ENCODE measurements around the gene LDB1. TPM values are rescaled to one million over a fixed set of nuclear protein-coding genes. Genes with fewer than 3 reads are reported as not detected.

The LDB1 gene
- total and polyA plus RNA-seq, 2 of the 13 experiments (the other 11 are each of a cell fraction or from before 2014, with no cell fraction given), result 17.2 to 45.5 TPM

DNA sequence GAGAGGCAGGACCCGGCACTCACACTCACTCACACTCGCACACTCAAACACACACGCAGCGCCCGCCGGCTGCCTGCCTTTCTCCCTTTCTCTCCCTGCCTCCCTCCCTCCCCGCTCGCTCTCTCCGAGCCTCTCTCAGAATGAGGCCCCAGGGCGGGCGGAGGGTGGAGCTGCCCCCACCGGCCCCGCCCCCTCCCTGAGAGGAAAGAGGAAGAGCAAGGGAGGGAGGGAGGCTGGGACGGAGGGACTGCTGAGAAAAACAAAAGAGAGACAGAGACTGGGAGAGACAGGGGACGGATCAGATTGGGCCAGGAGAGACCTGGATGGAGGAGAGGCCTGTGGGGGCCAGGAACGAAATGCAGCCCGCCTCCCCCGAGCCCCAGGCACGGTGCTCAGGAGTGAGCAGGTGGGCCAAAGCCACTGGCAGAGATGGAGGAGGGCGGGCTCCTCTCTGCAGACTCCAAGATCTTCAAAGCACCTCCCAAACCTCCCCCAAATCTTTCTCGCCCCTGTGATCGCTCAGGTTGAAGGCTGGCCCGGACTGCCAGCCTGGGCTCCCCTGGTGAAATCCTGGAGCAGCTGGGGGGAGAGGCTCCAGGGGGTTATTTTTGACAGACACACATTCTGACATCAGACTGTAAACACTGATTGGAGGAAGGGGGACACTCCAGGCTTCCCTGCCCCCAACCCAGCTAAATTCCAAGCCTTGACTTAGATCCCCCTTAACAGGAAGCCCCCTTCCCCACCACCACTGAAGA is 5.1 kb downstream of the LDB1 start:
- intact Hi-C loops (cut with micrococcal nuclease; ENCODE audit: unreplicated experiment), result loop anchor here (5.0 kb wide), 1 partner anchor 48 kb away; the partner anchor contains the start of gene HPS6
- WGBS (ENCODE audit: low lambda C conversion rate), result 1% methylated on average over 22 of the region's 23 CpGs
- peaks cover 10 to 19% of the 10 kb centered on the region in 2 experiments; a peak in 4 of 5 replicates for H3K36me3 ChIP-seq (replicated peaks in 1 of 2; ENCODE audit: control insufficient read depth in 1 of 2, insufficient read depth in 2 of 2, low read length in 2 of 2)
- H3K27me3 ChIP-seq (ENCODE audit: control insufficient read depth in 1 of 2, insufficient read depth in 2 of 2, low read length in 2 of 2), result no peaks in the 10 kb centered on the region
- BruUV-seq (replicated peaks), result no TSS peak
- H3K9me3 ChIP-seq (ENCODE audit: low read length), result no peaks in the 10 kb centered on the region
- H3K4me1 ChIP-seq (ENCODE audit: insufficient read depth, low read length), result peaks cover 66% of the 10 kb centered on the region
- peak; percentile 48 for FAIRE-seq
- in situ Hi-C loops (cut with HindIII; ENCODE audit: extremely low pct_ligation_motif_present, low pct_unique_long_range_greater_than_20kb), result no loop called here
- CTCF ChIA-PET (ENCODE audit: low intra/inter-chr PET ratio, low total read pairs), result no interaction called here
- peak overlapping the region; percentile 59 for H3K9ac ChIP-seq (ENCODE audit: insufficient read depth, low read depth, low read length)
- peak overlapping the region; percentile 77 for H3K4me2 ChIP-seq (ENCODE audit: low read depth, low read length)
- peak overlapping the region; percentile 77 to 96 (median 86) for H3K4me3 ChIP-seq (replicated peaks in 1 of 3; ENCODE audit: insufficient read depth in 1 of 3, low read depth in 2 of 3, low read length in 3 of 3)
- no peak overlapping the region for H2AFZ ChIP-seq (ENCODE audit: low read length)
- H3K79me2 ChIP-seq (ENCODE audit: insufficient read depth, low read length), result peaks cover 20% of the 10 kb centered on the region
- H4K20me1 ChIP-seq (ENCODE audit: insufficient read depth, low read length), result peaks cover 9% of the 10 kb centered on the region
- DNase-seq (ENCODE audit: low spot score), result peak; percentile 79
- peak; percentile 83 for ATAC-seq
- no peak overlapping the region for H3K27ac ChIP-seq (ENCODE audit: extremely low read length, insufficient read depth, low read length)
- POLR2A ChIA-PET, result interaction anchor here (0.6 to 3.2 kb wide), 15 partner anchors 10 to 305 kb away, joined by 3 to 28 read pairs (median 4); partner anchors contain the start of genes FBXL15, NOLC1, OGA and PPRC1
- TF ChIP-seq RNF2 (conservative IDR thresholded peaks at IDR 0.05; ENCODE audit: low read depth) (no peak), ZNF749 (CRISPR knock-in tag; IDR thresholded peaks at IDR 0.05; ENCODE audit: borderline replicate concordance) (no peak), ZNF121 (CRISPR knock-in tag; IDR thresholded peaks at IDR 0.05) (no peak), GZF1 (CRISPR knock-in tag; IDR thresholded peaks at IDR 0.05) (no peak), POLR2AphosphoS5 (IDR thresholded peaks at IDR 0.05; ENCODE audit: low read depth, low read length) (peak; percentile 88), EZH2 (conservative IDR thresholded peaks at IDR 0.05; ENCODE audit: low read depth, low read length) (no peak), SRSF1 (optimal IDR thresholded peaks at IDR 0.05; ENCODE audit: low read depth, low read length) (peak; percentile 81), RFX5 (IDR thresholded peaks at IDR 0.05; ENCODE audit: low read depth, low read length) (no peak), MTF1 (CRISPR knock-in tag; IDR thresholded peaks at IDR 0.05) (no peak), ZNF33A (CRISPR knock-in tag; IDR thresholded peaks at IDR 0.05; ENCODE audit: borderline replicate concordance) (no peak), PRPF4 (IDR thresholded peaks at IDR 0.05; ENCODE audit: low read depth, low read length, poor library complexity, severe bottlenecking) (no peak), ERF (CRISPR knock-in tag; IDR thresholded peaks at IDR 0.05) (peak; percentile 38)
- TF ChIP-seq, protein P1, sequence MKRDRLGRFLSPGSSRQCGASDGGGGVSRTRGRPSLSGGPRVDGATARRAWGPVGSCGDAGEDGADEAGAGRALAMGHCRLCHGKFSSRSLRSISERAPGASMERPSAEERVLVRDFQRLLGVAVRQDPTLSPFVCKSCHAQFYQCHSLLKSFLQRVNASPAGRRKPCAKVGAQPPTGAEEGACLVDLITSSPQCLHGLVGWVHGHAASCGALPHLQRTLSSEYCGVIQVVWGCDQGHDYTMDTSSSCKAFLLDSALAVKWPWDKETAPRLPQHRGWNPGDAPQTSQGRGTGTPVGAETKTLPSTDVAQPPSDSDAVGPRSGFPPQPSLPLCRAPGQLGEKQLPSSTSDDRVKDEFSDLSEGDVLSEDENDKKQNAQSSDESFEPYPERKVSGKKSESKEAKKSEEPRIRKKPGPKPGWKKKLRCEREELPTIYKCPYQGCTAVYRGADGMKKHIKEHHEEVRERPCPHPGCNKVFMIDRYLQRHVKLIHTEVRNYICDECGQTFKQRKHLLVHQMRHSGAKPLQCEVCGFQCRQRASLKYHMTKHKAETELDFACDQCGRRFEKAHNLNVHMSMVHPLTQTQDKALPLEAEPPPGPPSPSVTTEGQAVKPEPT (CRISPR knock-in tag; IDR thresholded peaks at IDR 0.05; ENCODE audit: low read depth), result no peak
- TF ChIP-seq, protein P2, sequence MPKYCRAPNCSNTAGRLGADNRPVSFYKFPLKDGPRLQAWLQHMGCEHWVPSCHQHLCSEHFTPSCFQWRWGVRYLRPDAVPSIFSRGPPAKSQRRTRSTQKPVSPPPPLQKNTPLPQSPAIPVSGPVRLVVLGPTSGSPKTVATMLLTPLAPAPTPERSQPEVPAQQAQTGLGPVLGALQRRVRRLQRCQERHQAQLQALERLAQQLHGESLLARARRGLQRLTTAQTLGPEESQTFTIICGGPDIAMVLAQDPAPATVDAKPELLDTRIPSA (CRISPR knock-in tag; IDR thresholded peaks at IDR 0.05; ENCODE audit: borderline replicate concordance), result no peak
- TF ChIP-seq, protein P3, sequence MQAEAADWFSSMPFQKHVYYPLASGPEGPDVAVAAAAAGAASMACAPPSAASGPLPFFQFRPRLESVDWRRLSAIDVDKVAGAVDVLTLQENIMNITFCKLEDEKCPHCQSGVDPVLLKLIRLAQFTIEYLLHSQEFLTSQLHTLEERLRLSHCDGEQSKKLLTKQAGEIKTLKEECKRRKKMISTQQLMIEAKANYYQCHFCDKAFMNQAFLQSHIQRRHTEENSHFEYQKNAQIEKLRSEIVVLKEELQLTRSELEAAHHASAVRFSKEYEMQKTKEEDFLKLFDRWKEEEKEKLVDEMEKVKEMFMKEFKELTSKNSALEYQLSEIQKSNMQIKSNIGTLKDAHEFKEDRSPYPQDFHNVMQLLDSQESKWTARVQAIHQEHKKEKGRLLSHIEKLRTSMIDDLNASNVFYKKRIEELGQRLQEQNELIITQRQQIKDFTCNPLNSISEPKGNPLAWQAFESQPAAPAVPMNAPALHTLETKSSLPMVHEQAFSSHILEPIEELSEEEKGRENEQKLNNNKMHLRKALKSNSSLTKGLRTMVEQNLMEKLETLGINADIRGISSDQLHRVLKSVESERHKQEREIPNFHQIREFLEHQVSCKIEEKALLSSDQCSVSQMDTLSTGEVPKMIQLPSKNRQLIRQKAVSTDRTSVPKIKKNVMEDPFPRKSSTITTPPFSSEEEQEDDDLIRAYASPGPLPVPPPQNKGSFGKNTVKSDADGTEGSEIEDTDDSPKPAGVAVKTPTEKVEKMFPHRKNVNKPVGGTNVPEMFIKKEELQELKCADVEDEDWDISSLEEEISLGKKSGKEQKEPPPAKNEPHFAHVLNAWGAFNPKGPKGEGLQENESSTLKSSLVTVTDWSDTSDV (CRISPR knock-in tag; IDR thresholded peaks at IDR 0.05), result no peak
- TF ChIP-seq, protein P4, sequence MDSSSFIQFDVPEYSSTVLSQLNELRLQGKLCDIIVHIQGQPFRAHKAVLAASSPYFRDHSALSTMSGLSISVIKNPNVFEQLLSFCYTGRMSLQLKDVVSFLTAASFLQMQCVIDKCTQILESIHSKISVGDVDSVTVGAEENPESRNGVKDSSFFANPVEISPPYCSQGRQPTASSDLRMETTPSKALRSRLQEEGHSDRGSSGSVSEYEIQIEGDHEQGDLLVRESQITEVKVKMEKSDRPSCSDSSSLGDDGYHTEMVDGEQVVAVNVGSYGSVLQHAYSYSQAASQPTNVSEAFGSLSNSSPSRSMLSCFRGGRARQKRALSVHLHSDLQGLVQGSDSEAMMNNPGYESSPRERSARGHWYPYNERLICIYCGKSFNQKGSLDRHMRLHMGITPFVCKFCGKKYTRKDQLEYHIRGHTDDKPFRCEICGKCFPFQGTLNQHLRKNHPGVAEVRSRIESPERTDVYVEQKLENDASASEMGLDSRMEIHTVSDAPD (CRISPR knock-in tag; IDR thresholded peaks at IDR 0.05), result no peak
- TF ChIP-seq, protein P5, sequence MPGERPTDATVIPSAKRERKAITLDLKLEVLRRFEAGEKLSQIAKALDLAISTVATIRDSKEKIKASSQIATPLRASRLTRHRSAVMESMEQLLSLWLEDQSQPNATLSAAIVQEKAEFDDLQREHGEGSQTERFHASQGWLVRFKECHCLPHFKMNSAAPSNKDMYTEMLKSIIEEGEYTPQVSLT (CRISPR knock-in tag; IDR thresholded peaks at IDR 0.05; ENCODE audit: borderline replicate concordance, low read depth), result no peak
